ENCODE data around the gene COL25A1.
"Not testable (repeated sequence)": the region's sequence is repeated elsewhere in the genome, so short reads cannot be mapped to it uniquely, and the experiment has no call there.

The COL25A1 gene

GRCh38 chr4:109005523-109005922, 296.9 kb downstream of the COL25A1 start:
- DNase-seq (ENCODE audit: low read depth) = no peak
- H3K4me3 ChIP-seq (ENCODE audit: low read length) = no peak overlapping the region
- no peak for TF ChIP-seq CTCF (conservative IDR thresholded peaks at IDR 0.05; ENCODE audit: low read depth, low read length)

GRCh38 chr4:109004418-109004817, 298.0 kb downstream of the COL25A1 start:
- no peak overlapping the region for H3K4me3 ChIP-seq (ENCODE audit: low read length)
- TF ChIP-seq CTCF (conservative IDR thresholded peaks at IDR 0.05; ENCODE audit: low read depth, low read length) = no peak
- no peak for DNase-seq (ENCODE audit: low read depth)

DNA sequence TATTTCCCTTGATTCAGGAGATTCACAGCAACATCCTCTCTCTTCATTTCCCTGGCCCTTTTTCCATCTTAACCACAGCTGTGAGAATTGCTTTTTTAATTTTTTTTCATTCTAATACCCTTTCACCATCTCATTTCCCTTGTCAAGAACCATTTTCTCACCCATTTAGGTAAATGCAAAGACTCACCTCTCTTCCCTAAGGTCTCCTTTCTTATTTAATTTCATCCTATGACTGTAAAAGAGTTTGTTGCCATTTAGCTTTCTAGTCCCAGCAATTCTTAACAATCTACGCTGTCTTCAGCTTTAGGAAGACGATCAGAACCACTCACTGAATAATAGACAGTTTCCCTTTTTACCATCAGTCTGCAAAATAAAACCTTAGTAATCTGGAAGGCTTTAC, 298.5 kb downstream of the COL25A1 start:
- no peak for DNase-seq (ENCODE audit: low read depth)
- TF ChIP-seq CTCF (conservative IDR thresholded peaks at IDR 0.05; ENCODE audit: low read depth, low read length) = no peak
- H3K4me3 ChIP-seq (ENCODE audit: low read length) = no peak overlapping the region

GRCh38 chr4:108991551-108992328, 310.7 kb downstream of the COL25A1 start:
- TF ChIP-seq CTCF (conservative IDR thresholded peaks at IDR 0.05; ENCODE audit: low read depth, low read length) = no peak
- peak; percentile 24 for DNase-seq (ENCODE audit: low read depth)
- H3K4me3 ChIP-seq (ENCODE audit: low read length) = no peak overlapping the region

GRCh38 chr4:108988464-108989195, 313.8 kb downstream of the COL25A1 start:
- no peak for TF ChIP-seq CTCF (conservative IDR thresholded peaks at IDR 0.05; ENCODE audit: low read depth, low read length)
- H3K4me3 ChIP-seq (ENCODE audit: low read length) = no peak overlapping the region
- no peak for DNase-seq (ENCODE audit: low read depth)

GRCh38 chr4:108984495-108984894, 318.0 kb downstream of the COL25A1 start:
- not testable (repeated sequence) for DNase-seq (ENCODE audit: low read depth); H3K4me3 ChIP-seq (ENCODE audit: low read length)

DNA sequence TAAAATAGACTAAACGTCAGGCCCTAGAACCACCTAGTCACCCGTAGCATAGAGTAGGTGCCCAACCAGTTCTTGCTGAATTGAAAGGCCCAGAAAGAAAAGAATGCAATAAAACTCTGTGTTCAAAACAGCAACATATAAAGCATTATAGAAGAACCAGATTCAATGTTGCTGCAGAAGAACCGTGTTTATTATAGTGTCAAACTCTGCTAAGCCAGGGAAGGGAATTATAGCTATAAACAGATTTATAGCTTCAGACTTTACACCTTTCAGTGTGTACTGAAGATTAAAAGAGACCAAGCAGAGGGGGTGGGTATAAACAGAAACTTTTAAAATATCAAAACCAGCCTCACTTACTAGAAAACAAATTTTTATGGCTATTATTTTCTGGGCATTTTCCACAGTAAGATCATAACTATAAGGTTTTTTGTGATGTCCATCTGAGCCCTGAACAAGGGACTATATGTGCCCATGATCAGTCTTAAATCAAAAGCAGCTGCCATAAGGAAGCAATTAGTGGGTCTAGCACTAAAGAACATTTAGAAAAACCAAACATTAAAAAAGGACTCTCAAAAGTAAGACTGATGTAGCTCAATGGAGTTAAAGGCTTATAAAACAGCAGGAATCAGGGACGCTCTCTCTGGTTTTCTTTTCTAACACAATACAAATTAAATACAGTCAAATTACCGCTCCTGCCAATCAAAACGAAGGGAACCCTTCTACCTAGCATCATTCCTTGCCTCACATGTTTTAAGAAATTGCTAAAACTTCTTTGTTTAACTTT, 319.9 kb downstream of the COL25A1 start:
- no peak for TF ChIP-seq CTCF (conservative IDR thresholded peaks at IDR 0.05; ENCODE audit: low read depth, low read length)
- H3K4me3 ChIP-seq (ENCODE audit: low read length) = no peak overlapping the region
- no peak for DNase-seq (ENCODE audit: low read depth)
